DOHH2 (cell line): ENCODE data around the gene KRTAP12-1.

Experiments
- H3F3A ChIP-seq: fragments of 200-600 bp; sonication (generic), shearing (Covaris generic); 2 replicates; pipeline ENCODE4 v1.6.0; 2016; ENCODE audit warnings: antibody characterized with exemption, mild to moderate bottlenecking; ENCODE audit not compliant: control insufficient read depth, insufficient read depth
- H3K27ac ChIP-seq: fragments of 200-600 bp; sonication (generic); 2 replicates; pipeline ENCODE4 v1.5.1; 2014; ENCODE audit warnings: low read depth, mild to moderate bottlenecking, low read length, moderate library complexity
- H3K27me3 ChIP-seq: fragments of 200-600 bp; sonication (generic); 2 replicates; pipeline ENCODE4 v1.6.1; 2014; ENCODE audit warnings: mild to moderate bottlenecking, low read length, mixed read lengths; ENCODE audit not compliant: control insufficient read depth
- H3K36me3 ChIP-seq: fragments of 200-600 bp; sonication (generic); 2 replicates; pipeline ENCODE4 v1.6.1; 2014; ENCODE audit warnings: mild to moderate bottlenecking, low read length, moderate library complexity, mixed read lengths; ENCODE audit not compliant: control insufficient read depth
- H3K4me1 ChIP-seq: fragments of 200-600 bp; sonication (generic); 2 replicates; pipeline ENCODE4 v1.6.1; 2014; ENCODE audit warnings: mild to moderate bottlenecking, low read length, mixed read lengths; ENCODE audit not compliant: control insufficient read depth
- H3K4me2 ChIP-seq: fragments of 200-600 bp; sonication (generic); 2 replicates; pipeline ENCODE4 v1.6.0; 2014; ENCODE audit warnings: mild to moderate bottlenecking, low read length, moderate library complexity
- H3K4me3 ChIP-seq: fragments of 200-600 bp; sonication (generic); 2 replicates; pipeline ENCODE4 v1.5.1; 2014; ENCODE audit warnings: mild to moderate bottlenecking, low read length, mixed read lengths
- H3K79me2 ChIP-seq: fragments of 200-600 bp; sonication (generic); 2 replicates; pipeline ENCODE4 v1.6.1; 2014; ENCODE audit warnings: mild to moderate bottlenecking, low read length, mixed read lengths; ENCODE audit not compliant: control insufficient read depth
- H3K9me2 ChIP-seq: fragments of 200-600 bp; sonication (generic); replicated peaks from 2 replicates; pipeline ENCODE4 v1.6.1; 2014; ENCODE audit warnings: mild to moderate bottlenecking, low read length, mixed read lengths; ENCODE audit not compliant: control insufficient read depth
- H3K9me3 ChIP-seq: fragments of 200-600 bp; sonication (generic); 2 replicates; pipeline ENCODE4 v1.6.1; 2014; ENCODE audit warnings: antibody characterized with exemption, low read length, mixed read lengths; ENCODE audit not compliant: control insufficient read depth, insufficient read depth
- H4K20me1 ChIP-seq: fragments of 200-600 bp; sonication (generic); 2 replicates; pipeline ENCODE4 v1.6.0; 2014; ENCODE audit warnings: low read depth, mild to moderate bottlenecking, antibody characterized with exemption, low read length, moderate library complexity; ENCODE audit not compliant: control insufficient read depth, insufficient read depth
- CTCF ChIP-seq: fragments of 200-600 bp; sonication (generic); IDR thresholded peaks from one replicate; pipeline ENCODE4 v1.5.1; 2014; ENCODE audit warnings: antibody characterized with exemption, mild to moderate bottlenecking, low read depth, low read length; ENCODE audit not compliant: poor library complexity, severe bottlenecking
- EZH2phosphoT487 ChIP-seq: fragments of 200-600 bp; sonication (generic); IDR thresholded peaks from 2 replicates; pipeline ENCODE4 v1.6.1; 2017; ENCODE audit warnings: borderline replicate concordance, mild to moderate bottlenecking, antibody characterized with exemption, low read length, moderate library complexity, mixed read lengths

KRTAP12-1 gene

GRCh38 chr21:44658913-44659595 lies 22.9 kb downstream of the KRTAP12-1 start:
- no peak overlapping the region for H3K4me2 ChIP-seq
- no peak for TF ChIP-seq EZH2phosphoT487
- TF ChIP-seq CTCF, result no peak
- H3K4me3 ChIP-seq, result no peak overlapping the region

GRCh38 chr21:44658541-44658910 lies 23.4 kb downstream of the KRTAP12-1 start:
- Histone ChIP-seq H3K4me2 (no peak overlapping the region), H3K4me1 (no peaks in the 10 kb centered on the region), H4K20me1 (no peaks in the 10 kb centered on the region), H3K79me2 (no peaks in the 10 kb centered on the region), H3F3A (no peaks in the 10 kb centered on the region), H3K27ac (no peak overlapping the region), H3K9me3 (no peaks in the 10 kb centered on the region), H3K4me3 (no peak overlapping the region), H3K36me3 (no peaks in the 10 kb centered on the region), H3K27me3 (no peaks in the 10 kb centered on the region), H3K9me2 (no peaks in the 10 kb centered on the region)
- TF ChIP-seq CTCF, result no peak
- no peak for TF ChIP-seq EZH2phosphoT487

More at GRCh38 chr21:44658913-44659595, 22.9 kb downstream of the KRTAP12-1 start:
- H3K27ac ChIP-seq, result no peak overlapping the region
- no peaks in the 10 kb centered on the region for H3K79me2 ChIP-seq
- H3F3A ChIP-seq, result no peaks in the 10 kb centered on the region
- H3K9me2 ChIP-seq, result no peaks in the 10 kb centered on the region
- no peaks in the 10 kb centered on the region for H3K9me3 ChIP-seq
- no peaks in the 10 kb centered on the region for H4K20me1 ChIP-seq
- no peaks in the 10 kb centered on the region for H3K4me1 ChIP-seq
- no peaks in the 10 kb centered on the region for H3K27me3 ChIP-seq
- H3K36me3 ChIP-seq, result no peaks in the 10 kb centered on the region

DNA sequence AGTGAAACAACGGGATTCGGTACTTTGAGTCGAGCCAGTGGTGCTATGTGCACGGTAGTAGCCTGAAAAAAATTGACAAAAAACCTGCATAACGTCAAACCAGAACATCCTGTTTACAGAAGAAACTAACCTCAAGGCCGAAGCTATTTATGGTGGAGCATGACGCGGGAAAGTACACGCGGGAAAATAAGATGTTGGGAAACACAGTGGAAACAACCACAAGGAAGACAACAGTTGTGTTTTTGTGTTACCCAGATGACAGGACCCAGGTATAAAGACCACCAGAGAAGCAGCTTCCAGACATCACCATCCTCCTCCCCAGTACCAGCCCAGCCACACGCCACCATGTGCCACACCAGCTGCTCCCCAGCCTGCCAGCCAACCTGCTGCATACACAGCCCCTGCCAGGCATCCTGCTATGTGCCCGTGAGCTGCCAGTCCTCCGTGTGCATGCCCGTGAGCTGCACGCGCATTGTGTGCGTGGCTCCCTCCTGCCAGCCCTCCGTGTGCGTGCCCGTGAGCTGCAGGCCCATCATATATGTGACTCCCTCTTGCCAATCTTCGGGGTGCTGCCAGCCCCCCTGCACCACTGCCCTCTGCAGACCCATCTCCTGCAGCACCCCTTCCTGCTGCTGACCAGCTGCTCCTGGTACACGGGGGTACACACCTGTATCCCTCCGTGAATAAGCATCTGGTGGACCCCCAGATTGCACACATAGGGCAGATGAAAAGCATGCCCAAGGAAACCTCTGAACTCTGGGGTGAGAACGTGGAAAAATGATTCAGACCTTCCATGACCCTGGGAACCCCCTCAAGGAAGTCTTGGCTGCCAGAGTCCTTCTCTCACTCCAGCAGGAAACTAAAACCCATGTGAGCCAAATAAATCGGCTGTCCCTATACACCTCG lies 24.1 kb downstream of the KRTAP12-1 start, which contains the start of gene KRTAP12-3:
KRTAP12-3 (plus strand) TSS at position 298 of the 906 bp plus-strand sequence; CDS start at position 346, 48 bp downstream.
- Histone ChIP-seq H3K27me3 (no peaks in the 10 kb centered on the region), H3K4me1 (no peaks in the 10 kb centered on the region), H3K36me3 (no peaks in the 10 kb centered on the region), H3K9me3 (no peaks in the 10 kb centered on the region), H3K27ac (no peak within 1 kb of the TSS), H3K4me2 (no peak within 1 kb of the TSS), H3K79me2 (no peaks in the 10 kb centered on the region), H4K20me1 (no peaks in the 10 kb centered on the region), H3K9me2 (no peaks in the 10 kb centered on the region), H3K4me3 (no peak within 1 kb of the TSS), H3F3A (no peaks in the 10 kb centered on the region)
- TF ChIP-seq EZH2phosphoT487 (no peak), CTCF (no peak)
